ENCODE measurements around the gene PDE3B.

- TF ChIP-seq CTCF (IDR thresholded peaks at IDR 0.05 in 8 of 11, conservative IDR thresholded peaks at IDR 0.05 in 3 of 11) = no peak
- TF ChIP-seq POLR2A (IDR thresholded peaks at IDR 0.05) = no peak
- no peak for TF ChIP-seq POLR2AphosphoS5 (IDR thresholded peaks at IDR 0.05)
Observed at GRCh38 chr11:14818779-14819178, 175.2 kb downstream of the PDE3B start.
